GM12892 (cell line): ENCODE measurements around the gene CATSPERB.

Experiments used
- POLR2A ChIP-seq: IDR thresholded peaks from 2 replicates; pipeline ENCODE4 v1.6.1; 2011; ENCODE audit warnings: low read depth, low read length, control low read depth
- POLR2AphosphoS5 ChIP-seq: IDR thresholded peaks from 2 replicates; pipeline ENCODE4 v1.6.1; 2011; ENCODE audit warnings: low read depth, low read length, control low read depth

DNA sequence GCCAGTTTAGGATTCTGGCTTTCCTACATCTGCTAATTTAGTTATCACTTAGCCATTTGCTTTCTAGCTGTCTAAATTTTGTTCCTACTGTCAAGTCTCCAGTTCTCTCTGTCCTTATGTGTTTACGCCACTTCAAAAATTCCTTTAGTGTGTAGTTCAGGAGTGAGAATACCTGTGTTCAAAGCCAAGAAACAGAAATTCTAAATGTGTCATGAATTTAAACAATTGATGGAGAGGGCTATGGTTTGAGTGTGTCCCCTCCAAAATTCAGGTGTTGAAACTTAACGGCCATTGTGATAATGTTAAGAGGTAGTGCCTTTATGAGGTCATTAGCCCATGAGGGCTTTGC, 11.4 kb upstream of the CATSPERB start:
- TF ChIP-seq POLR2AphosphoS5: no peak
- TF ChIP-seq POLR2A: no peak
